Upper lobe of right lung (tissue), 1 donor: Measurements from ENCODE around the gene ZNF711. TPM values are rescaled to one million over a fixed set of nuclear protein-coding genes. Genes with fewer than 3 reads are reported as not detected.

Experiments
- ATAC-seq: fragments of 200-7000 bp; cut with Tn5 transposase; one replicate; pipeline ENCODE4 v1.9.1; 2020; ENCODE audit warnings: mild to moderate bottlenecking, moderate library complexity
- DNase-seq: peaks from one replicate; pipeline ENCODE4 v3.0.0-alpha.2; 2020
- H3K27ac ChIP-seq: fragments of 200-600 bp; one replicate; pipeline ENCODE4 v1.8.0; 2022
- H3K27me3 ChIP-seq: fragments of 200-600 bp; one replicate; pipeline ENCODE4 v1.8.0; 2022; ENCODE audit warnings: mild to moderate bottlenecking
- H3K36me3 ChIP-seq: fragments of 200-600 bp; one replicate; pipeline ENCODE4 v1.8.0; 2022
- H3K4me1 ChIP-seq: fragments of 200-600 bp; one replicate; pipeline ENCODE4 v1.8.0; 2022
- H3K4me3 ChIP-seq: fragments of 200-600 bp; one replicate; pipeline ENCODE4 v1.8.0; 2022; ENCODE audit warnings: mild to moderate bottlenecking
- H3K9me3 ChIP-seq: fragments of 200-600 bp; one replicate; pipeline ENCODE4 v1.8.0; 2022
- intact Hi-C: fragments of 100-400 bp; cut with DNase I; formaldehyde crosslinking; loops from one replicate; pipeline ENCODE4 v1.11.0; 2022
- long read RNA-seq: library from polyadenylated mRNA; unstranded; transcript quantifications from one replicate; pipeline ENCODE4 v2.0.0, GENCODE V29; 2021
- total RNA-seq: library from RNA; stranded (reverse); fragmentation: NEBNext Ultra II Directional; extraction: Animal tissue kit (Norgen Biotek cat#: 25700); gene quantifications from one replicate; pipeline ENCODE4 v1.2.1, GENCODE V29; 2021
- TF ChIP-seq, protein P1 (sequence below): fragments of 200-600 bp; IDR thresholded peaks from one replicate; pipeline ENCODE4 v1.8.0; 2022; ENCODE audit warnings: antibody characterized with exemption
- donor health status: DM: no; HTN: yes; CAD: no; lungs with severe emphysema.

Gene ZNF711
- total RNA-seq: 1.8 TPM
- long read RNA-seq, full-length matches to known transcripts: 5 of 8 reads
- long read RNA-seq, partial matches to known transcripts: 1 of 8 reads
- long read RNA-seq, other reads (novel, unspliced or antisense): 2 of 8 reads

DNA sequence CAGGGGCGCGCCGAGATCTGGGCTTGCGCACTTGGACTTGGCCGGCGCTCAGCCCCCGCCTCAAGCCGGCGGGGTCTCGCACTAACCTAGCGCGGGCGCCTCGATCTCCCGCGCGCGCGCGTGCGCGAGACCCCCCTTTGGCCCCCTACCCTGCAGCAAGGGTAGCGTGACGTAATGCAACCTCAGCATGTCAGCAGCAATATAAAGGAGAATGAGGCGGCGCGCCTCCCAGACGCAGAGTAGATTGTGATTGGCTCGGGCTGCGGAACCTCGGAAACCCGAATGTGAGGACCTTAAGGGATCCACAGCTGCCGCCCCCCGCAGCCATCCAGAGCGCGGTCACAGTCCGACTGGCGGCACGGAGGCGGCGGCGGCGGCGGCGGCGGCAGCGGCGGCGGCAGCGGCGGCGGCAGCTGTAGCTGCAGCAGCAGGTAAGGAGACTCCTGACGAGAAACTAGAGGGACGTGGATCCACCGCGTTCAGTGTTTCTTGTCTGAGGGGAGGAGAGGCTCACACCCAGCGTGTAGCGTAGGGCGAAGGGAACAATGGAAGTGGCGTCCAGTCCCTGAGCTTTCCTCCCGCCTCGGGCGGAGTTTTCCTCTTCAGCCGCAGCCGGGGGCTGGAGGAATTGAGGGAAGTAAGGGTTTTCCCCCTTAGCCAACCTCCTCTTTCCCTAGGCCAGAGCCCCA is at the start of gene ZNF711, which contains the start of gene SATL1:
ZNF711 (plus strand) TSS at position 231 of the 689 bp plus-strand sequence. CDS start 3,582 bp downstream, outside the sequence.
SATL1 (minus strand) TSS at position 19 of the 689 bp plus-strand sequence. CDS start 134,811 bp downstream, outside the sequence.
- DNase-seq (peak; percentile 67), ATAC-seq (peak; percentile 79)
- Histone ChIP-seq H3K4me3 (peak within 1 kb of the TSS; percentile 50), H3K9me3 (no peaks in the 10 kb centered on the region), H3K4me1 (no peaks in the 10 kb centered on the region), H3K36me3 (no peaks in the 10 kb centered on the region), H3K27ac (no peak within 1 kb of the TSS), H3K27me3 (no peaks in the 10 kb centered on the region)
- TF ChIP-seq, protein P1, sequence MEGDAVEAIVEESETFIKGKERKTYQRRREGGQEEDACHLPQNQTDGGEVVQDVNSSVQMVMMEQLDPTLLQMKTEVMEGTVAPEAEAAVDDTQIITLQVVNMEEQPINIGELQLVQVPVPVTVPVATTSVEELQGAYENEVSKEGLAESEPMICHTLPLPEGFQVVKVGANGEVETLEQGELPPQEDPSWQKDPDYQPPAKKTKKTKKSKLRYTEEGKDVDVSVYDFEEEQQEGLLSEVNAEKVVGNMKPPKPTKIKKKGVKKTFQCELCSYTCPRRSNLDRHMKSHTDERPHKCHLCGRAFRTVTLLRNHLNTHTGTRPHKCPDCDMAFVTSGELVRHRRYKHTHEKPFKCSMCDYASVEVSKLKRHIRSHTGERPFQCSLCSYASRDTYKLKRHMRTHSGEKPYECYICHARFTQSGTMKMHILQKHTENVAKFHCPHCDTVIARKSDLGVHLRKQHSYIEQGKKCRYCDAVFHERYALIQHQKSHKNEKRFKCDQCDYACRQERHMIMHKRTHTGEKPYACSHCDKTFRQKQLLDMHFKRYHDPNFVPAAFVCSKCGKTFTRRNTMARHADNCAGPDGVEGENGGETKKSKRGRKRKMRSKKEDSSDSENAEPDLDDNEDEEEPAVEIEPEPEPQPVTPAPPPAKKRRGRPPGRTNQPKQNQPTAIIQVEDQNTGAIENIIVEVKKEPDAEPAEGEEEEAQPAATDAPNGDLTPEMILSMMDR: no peak
- intact Hi-C loops: no loop called here

DNA sequence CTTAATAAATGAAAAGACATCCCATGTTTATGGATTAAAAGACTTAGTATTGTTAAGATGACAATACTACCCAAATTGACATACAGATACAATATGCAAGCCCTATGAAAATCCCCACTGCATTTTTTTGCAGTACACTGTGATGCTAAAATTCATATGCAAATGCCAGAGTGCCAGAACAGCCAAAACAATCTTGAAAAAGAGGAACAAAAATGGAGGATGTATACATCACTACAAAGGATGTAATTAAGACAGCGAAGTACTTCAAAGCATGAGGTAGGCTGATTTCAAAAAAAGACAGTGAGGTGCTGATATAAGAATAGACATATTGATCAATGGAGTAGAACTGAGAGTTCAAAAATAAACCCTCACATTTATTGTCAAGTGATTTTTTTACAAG is 47.5 kb upstream of the ZNF711 start:
- no peak overlapping the region for H3K27ac ChIP-seq
- no peaks in the 10 kb centered on the region for H3K36me3 ChIP-seq
- H3K9me3 ChIP-seq: no peaks in the 10 kb centered on the region
- TF ChIP-seq, protein P1: no peak
- no peak overlapping the region for H3K4me3 ChIP-seq
- H3K27me3 ChIP-seq: no peaks in the 10 kb centered on the region
- no peaks in the 10 kb centered on the region for H3K4me1 ChIP-seq
- ATAC-seq (no peak), DNase-seq (no peak)
- intact Hi-C loops: no loop called here

DNA sequence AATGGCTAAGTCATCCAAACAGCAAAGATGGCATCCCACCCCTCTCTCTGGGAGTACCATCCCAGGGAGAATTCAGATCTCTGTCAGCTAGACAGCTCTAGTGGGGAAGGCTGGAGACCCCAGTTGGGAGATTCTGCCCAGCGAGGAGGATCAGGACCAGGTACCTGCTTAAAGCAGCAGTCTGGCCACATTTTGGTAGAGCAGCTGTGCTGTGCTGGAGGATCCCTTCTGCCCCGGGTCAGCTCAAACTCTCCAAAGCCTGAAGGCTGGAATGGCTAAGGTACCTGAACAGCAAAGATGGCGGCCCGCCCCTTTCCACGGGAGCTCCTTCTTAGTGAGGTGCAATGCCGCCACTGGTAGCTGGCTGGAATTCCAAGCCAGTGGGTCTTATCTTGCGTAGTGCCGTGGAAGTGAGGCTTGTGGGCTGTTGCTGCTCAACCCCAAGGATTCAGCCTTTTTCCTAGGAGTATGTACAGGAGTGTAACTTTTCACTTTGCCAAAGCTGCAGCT is 40.3 kb upstream of the ZNF711 start:
- Histone ChIP-seq H3K4me1 (no peaks in the 10 kb centered on the region), H3K4me3 (no peak overlapping the region), H3K27me3 (no peaks in the 10 kb centered on the region), H3K9me3 (no peaks in the 10 kb centered on the region), H3K27ac (no peak overlapping the region), H3K36me3 (no peaks in the 10 kb centered on the region)
- ATAC-seq (no peak), DNase-seq (no peak)
- TF ChIP-seq, protein P1: no peak
- intact Hi-C loops: no loop called here

DNA sequence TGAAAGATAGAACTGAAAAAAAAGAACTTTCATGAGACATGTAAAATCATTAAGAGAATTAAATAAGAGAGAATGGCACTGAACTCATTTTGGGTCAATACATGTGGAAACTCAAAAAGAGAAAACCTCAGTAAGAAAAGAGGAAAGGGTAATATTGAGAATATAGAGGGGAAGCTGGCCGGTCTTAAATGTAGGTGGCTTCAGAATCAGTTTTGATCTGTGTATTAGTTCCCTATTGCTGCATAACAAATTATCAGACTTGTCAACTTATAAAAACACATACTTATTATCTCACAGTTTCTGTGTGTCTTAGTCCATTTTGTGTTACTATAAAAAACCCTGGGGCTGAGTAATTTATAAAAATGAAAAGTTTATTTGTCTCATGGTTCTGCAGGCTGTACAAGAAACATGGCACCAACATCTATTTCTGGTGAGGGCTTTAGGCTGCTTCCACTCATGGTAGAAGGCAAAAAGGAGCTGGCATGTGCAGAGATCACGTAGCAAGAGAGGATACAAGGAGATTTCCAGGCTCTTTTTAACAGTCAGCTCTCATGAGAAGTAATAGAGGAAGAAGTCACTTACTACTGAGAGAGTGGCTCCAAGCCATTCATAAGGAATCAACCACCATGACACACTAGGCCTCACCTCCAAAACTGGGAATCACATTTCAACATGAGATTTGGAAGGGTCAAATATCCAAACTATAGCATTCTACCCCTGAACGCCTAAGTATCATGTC is 29.8 kb upstream of the ZNF711 start:
- DNase-seq (no peak), ATAC-seq (no peak)
- H3K36me3 ChIP-seq: no peaks in the 10 kb centered on the region
- no peaks in the 10 kb centered on the region for H3K27me3 ChIP-seq
- TF ChIP-seq, protein P1: no peak
- intact Hi-C loops: no loop called here
- H3K27ac ChIP-seq: no peak overlapping the region
- H3K9me3 ChIP-seq: no peaks in the 10 kb centered on the region
- no peaks in the 10 kb centered on the region for H3K4me1 ChIP-seq
- H3K4me3 ChIP-seq: no peak overlapping the region

DNA sequence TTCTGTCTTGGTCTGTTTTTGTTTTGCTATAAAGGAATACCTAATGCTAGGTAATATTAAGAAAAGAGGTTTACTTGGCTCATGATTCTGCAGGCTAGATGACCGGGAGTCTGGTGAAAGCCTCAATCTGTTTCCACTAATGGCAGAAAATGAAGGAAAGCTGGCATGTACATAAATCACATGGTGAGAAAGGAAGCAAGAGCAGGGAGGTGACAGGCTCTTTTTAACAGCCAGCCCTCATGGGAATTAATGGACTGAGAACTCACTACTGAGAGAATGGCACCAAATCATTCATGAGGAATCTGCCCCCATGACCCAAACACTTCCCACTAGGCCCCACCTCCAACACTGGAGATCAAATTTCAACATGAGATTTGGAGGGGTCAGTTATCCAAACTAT is 27.8 kb upstream of the ZNF711 start:
- H3K9me3 ChIP-seq: no peaks in the 10 kb centered on the region
- H3K4me1 ChIP-seq: no peaks in the 10 kb centered on the region
- ATAC-seq (no peak), DNase-seq (no peak)
- intact Hi-C loops: no loop called here
- H3K36me3 ChIP-seq: no peaks in the 10 kb centered on the region
- H3K27ac ChIP-seq: no peak overlapping the region
- H3K4me3 ChIP-seq: no peak overlapping the region
- H3K27me3 ChIP-seq: no peaks in the 10 kb centered on the region
- TF ChIP-seq, protein P1: no peak
